ENCODE results near the gene TDRD1. TPM values are rescaled to one million over a fixed set of nuclear protein-coding genes. Genes with fewer than 3 reads are reported as not detected.

Gene TDRD1
- total and polyA plus RNA-seq, 12 donors: 0.03 to 7.0 (median 4.0) TPM

DNA sequence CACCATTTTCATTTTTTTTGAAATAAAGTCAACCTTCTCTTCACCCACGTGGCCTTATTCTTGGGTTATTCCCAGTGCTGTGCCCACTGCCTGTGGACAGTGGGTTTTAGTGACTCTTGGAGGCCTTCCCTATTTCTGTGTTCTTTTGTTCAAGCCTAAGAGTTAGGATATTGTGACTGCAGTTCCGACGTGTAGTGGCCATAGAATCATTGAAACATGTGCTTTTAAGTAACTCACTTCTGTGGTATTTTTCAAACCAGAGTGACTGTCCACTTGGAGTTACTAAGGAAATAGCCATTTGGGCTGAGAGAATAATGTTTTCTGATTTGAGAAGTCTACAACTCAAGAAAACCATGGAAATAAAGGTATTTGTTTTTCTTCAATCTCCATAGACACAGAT, 23.7 kb downstream of the TDRD1 start:
- Histone ChIP-seq H3K27me3 (no peaks in the 10 kb centered on the region), H3K27ac (no peak overlapping the region), H3K9me3 (no peaks in the 10 kb centered on the region), H3K4me1 (no peaks in the 10 kb centered on the region), H3K36me3 (no peaks in the 10 kb centered on the region), H3K4me3 (no peak overlapping the region)
- DNase-seq: no peak
- TF ChIP-seq, protein P1, sequence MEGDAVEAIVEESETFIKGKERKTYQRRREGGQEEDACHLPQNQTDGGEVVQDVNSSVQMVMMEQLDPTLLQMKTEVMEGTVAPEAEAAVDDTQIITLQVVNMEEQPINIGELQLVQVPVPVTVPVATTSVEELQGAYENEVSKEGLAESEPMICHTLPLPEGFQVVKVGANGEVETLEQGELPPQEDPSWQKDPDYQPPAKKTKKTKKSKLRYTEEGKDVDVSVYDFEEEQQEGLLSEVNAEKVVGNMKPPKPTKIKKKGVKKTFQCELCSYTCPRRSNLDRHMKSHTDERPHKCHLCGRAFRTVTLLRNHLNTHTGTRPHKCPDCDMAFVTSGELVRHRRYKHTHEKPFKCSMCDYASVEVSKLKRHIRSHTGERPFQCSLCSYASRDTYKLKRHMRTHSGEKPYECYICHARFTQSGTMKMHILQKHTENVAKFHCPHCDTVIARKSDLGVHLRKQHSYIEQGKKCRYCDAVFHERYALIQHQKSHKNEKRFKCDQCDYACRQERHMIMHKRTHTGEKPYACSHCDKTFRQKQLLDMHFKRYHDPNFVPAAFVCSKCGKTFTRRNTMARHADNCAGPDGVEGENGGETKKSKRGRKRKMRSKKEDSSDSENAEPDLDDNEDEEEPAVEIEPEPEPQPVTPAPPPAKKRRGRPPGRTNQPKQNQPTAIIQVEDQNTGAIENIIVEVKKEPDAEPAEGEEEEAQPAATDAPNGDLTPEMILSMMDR (IDR thresholded peaks at IDR 0.05): no peak
- 86 to 87% methylated on average over 3 of the region's 3 CpGs for WGBS, 2 donors
- no peak for ATAC-seq
- intact Hi-C loops (cut with DNase I): no loop called here

DNA sequence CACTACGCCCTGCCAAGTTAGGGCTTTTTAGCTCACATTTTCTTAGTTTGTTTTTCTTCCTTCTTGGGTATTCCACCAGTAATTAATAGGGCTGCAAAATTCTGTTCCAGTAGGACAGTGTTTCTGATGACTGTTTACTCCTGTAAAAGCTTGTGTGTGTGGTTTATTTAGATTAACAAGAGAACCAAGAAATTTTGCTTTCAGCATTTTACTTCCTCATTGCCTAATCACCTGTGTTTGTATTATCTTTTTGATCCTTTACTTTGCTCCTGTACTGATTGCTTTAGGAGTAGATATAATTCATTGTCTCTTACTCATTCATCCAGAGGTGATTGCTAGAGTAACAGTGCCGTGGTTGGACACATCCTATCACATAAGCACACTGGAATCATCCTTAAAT, 27.7 kb downstream of the TDRD1 start:
- H3K36me3 ChIP-seq: no peaks in the 10 kb centered on the region
- TF ChIP-seq, protein P1 (IDR thresholded peaks at IDR 0.05): no peak
- H3K4me3 ChIP-seq: no peak overlapping the region
- intact Hi-C loops (cut with DNase I): no loop called here
- ATAC-seq (no peak), DNase-seq (no peak)
- WGBS, 2 donors: 66 to 72% methylated on average over 2 of the region's 2 CpGs
- H3K9me3 ChIP-seq: no peaks in the 10 kb centered on the region
- no peaks in the 10 kb centered on the region for H3K27me3 ChIP-seq
- no peaks in the 10 kb centered on the region for H3K4me1 ChIP-seq
- no peak overlapping the region for H3K27ac ChIP-seq

DNA sequence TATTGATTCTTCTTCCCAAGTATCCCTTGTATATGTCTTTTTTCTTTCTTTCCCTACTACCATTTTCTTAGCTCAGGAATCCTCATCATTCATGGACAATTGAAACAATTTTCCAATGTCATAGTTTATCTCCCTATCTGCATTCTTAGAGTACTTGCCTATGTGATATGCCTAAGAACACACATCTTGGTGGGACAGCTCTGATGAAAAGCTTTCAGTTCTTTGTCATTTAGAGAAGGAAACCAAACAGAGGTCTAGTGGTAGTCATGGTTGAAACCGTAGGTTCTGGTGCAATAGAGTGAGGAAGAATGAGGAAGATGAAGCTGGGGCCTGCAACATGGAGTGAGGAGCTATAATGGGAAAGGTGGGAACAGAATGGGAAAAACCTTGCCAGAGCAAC, 28.2 kb downstream of the TDRD1 start:
- no peak overlapping the region for H3K4me3 ChIP-seq
- TF ChIP-seq, protein P1 (IDR thresholded peaks at IDR 0.05): no peak
- intact Hi-C loops (cut with DNase I): no loop called here
- ATAC-seq (no peak), DNase-seq (no peak)
- no peaks in the 10 kb centered on the region for H3K27me3 ChIP-seq
- WGBS, 2 donors: 91 to 97% methylated on average over 1 of the region's 1 CpG
- no peak overlapping the region for H3K27ac ChIP-seq
- no peaks in the 10 kb centered on the region for H3K4me1 ChIP-seq
- H3K9me3 ChIP-seq: no peaks in the 10 kb centered on the region
- no peaks in the 10 kb centered on the region for H3K36me3 ChIP-seq

DNA sequence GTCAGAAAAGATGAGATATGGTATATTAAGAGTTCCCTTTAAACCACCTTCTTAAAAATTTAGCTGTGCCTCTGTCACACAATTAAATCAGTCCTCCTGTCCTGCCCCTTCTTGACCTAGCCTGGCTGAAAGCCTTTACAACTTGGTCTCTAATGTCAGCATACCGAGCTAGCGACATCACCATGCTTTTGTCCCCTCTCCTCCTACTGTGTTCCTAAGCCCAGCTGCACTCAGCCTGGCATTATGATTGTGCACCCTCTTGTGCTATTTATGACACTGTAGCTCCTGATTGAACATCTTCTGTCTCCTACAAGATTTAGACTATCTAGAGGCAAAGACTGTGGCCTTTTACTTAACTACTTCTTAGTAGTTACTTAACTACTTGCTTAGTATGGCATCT, 29.2 kb downstream of the TDRD1 start:
- H3K9me3 ChIP-seq: no peaks in the 10 kb centered on the region
- TF ChIP-seq, protein P1 (IDR thresholded peaks at IDR 0.05): no peak
- no peak overlapping the region for H3K4me3 ChIP-seq
- no peak for DNase-seq
- ATAC-seq: peak in 4 of 8 donors; percentile 56 to 60 (median 58)
- H3K27me3 ChIP-seq: no peaks in the 10 kb centered on the region
- intact Hi-C loops (cut with DNase I): no loop called here
- no peaks in the 10 kb centered on the region for H3K4me1 ChIP-seq
- no peak overlapping the region for H3K27ac ChIP-seq
- no peaks in the 10 kb centered on the region for H3K36me3 ChIP-seq
- 85 to 95% methylated on average over 2 of the region's 2 CpGs for WGBS, 2 donors

DNA sequence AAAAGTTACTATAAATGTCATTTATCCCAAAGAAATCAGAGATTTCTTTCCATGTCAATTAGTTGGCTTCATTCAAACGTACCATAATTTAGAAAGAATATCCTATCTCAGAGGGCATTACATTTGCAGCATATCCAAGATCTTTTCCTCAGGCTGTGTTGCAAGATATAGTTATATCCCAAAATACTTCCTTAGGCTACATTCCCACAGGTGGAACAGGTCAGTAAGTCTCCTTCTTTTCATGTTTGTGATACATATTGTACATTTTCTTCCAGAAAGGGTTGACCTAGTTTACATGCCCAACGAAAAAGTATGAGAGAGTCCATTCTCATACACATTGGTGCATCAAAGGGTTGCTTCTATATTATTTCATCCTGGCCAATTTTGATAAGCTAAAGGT, 33.0 kb downstream of the TDRD1 start:
- no peaks in the 10 kb centered on the region for H3K27me3 ChIP-seq
- H3K36me3 ChIP-seq: no peaks in the 10 kb centered on the region
- H3K9me3 ChIP-seq: no peaks in the 10 kb centered on the region
- ATAC-seq (no peak), DNase-seq (no peak)
- 87 to 89% methylated on average over 2 of the region's 2 CpGs for WGBS, 2 donors
- H3K4me1 ChIP-seq: no peaks in the 10 kb centered on the region
- TF ChIP-seq, protein P1 (IDR thresholded peaks at IDR 0.05): no peak
- intact Hi-C loops (cut with DNase I): no loop called here
- H3K27ac ChIP-seq: no peak overlapping the region
- no peak overlapping the region for H3K4me3 ChIP-seq
